GM21723 (cell line): ENCODE measurements around the gene GNB5.
"Not testable (repeated sequence)": the region's sequence is repeated elsewhere in the genome, so short reads cannot be mapped to it uniquely, and the experiment has no call there.

Experiments
- ATAC-seq: cut with Tn5 transposase; IDR thresholded peaks from one replicate; pipeline ENCODE4 v1.9.1; 2021; ENCODE audit warnings: mild to moderate bottlenecking, moderate library complexity; ENCODE audit not compliant: unreplicated experiment

The GNB5 gene

DNA sequence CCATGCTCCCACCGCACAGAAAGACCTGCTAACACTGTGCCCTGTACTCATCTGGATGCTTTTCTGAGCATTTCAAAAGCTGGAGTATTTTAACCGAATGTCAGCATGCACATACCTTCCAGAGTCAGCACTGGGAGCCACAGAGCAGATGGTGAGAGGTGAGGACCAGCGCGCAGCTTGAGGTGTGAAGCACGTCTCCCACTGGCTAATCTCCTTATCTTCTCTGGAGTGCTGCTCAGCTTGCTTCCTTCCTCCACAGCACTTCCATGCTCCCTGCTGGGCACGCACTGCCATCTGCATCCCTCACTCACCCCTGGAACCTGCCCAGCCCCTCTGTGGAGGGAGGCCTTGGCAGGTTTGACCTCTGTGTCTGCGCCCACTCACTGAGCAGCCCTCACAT, at the start of gene GNB5:
TSS of gene GNB5 (minus strand) at position 186 of the 400 bp plus-strand sequence. CDS start 6,716 bp downstream, outside the sequence.
- ATAC-seq = no peak

DNA sequence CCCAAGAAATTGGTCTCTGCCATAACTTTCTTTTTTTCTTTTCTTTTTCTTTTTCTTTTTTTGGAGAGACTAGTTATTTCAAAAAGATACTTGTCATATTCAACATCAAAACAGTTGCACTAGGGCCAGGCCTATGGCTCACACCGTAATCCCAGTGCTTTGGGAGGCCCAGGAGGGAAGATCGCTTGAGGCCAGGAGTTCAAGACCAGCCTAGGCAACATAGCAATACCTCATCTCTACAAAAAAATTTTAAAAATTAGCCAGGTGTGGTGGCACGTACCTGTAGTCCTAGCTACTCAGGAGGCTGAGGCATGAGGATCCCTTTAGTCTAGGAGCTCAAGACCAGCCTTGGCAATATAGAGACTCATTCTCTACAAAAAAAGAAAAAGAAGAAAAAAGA, 49.0 kb upstream of the GNB5 start:
- no peak for ATAC-seq

DNA sequence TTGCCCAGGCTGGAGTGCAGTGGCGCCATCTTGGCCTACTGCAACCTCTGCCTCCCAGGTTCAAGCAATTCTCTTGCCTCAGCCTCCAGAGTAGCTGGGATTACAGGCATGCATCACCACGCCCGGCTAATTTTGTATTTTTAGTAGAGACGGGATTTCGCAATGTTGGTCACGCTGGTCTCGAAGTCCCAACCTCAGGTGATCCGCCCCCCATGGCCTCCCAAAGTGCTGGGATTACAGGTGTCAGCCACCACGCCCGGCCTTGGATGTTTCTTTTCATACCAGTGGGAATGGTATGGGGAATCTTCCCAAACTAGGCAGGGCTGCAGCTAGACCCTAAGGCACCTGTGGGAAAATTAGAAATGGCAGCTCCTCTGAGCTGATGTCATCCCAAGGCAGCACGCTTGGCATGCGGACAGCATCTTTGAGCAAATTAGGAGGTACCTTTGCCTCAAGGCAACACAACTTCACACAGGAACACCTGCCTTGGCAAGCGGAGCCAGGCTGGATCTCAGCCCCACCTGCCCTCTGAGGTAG, 47.9 kb upstream of the GNB5 start:
- ATAC-seq = not testable (repeated sequence)

DNA sequence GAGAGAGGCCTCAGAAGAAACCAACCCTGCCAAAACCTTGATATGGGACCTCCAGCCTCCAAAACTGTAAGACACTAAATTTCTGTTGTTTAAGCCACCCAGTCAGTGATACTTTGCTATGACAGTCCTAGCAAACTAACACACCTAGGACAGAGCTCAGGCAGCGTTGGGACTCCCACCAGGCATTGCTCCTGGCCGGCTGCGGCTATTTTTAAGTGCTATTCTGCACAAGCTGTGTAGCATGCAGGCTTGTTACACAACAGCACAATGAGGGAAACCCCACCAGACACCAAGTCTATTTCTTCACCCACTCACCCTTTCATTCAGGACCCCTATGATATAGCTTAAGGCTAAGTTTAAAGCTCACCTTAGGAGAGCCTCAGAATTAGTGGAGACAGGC, 47.0 kb upstream of the GNB5 start:
- no peak for ATAC-seq

DNA sequence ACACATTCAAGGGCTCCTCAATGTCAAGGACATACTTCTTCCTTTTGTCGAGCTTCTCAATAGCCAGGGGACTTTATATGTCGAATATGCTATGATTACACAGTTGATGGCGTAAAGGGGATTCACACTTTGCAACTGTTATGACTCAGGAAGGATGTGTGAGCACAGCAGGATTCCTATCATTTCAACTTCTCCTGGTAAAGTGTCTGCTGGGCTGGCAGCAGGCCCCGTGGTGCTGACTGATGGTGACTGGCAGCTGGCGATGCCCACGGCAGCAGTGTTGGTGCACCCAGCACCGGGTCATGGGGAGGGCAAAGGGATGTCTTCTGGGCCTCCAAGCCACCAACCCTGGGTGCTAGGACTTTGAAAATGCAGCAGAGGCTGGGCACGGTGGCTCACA, 44.8 kb upstream of the GNB5 start:
- no peak for ATAC-seq

DNA sequence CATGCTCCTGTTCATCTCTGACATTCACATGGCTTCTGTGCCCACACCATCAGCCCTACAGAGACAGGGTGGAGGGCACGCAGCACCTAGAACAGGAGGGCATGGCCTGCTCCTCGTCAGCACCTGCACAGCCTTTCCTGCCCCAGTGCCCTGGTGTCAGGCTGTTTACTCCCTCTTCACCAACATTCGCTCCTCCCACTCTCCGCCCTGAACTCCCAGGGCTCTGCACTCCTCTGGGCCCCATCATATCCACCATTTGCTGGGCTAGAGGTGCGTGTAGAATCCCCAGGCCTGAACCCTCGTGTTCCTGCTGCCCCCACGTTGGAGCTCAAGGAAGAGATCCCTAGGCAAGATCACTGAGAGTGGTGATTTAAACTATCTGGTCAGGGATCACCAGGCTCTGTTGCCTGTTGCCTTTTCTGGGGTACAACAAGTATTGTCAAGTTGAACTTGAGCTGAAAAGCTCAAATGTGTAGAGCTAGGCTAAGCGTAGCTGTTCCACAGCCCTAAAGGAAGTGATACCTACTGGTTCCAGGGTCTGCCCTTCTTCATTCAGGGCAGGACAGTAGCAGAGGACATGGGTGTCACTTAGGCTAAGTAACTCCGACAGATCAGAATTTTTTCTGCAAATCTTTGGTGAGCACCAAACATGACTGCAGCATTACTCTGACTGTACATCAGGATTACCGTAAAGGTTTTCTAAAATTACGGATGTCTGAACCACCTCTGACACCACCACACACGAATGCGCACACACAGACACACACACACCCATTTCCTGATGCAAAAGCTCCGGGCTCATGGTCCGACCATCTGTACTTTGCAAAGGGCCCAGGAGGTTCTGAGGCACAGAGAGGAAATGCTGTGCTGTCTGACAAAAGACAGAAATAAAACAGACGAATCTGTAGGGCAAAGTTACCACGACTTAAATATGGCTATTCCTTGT, 43.7 kb upstream of the GNB5 start:
- ATAC-seq = peak; percentile 38

DNA sequence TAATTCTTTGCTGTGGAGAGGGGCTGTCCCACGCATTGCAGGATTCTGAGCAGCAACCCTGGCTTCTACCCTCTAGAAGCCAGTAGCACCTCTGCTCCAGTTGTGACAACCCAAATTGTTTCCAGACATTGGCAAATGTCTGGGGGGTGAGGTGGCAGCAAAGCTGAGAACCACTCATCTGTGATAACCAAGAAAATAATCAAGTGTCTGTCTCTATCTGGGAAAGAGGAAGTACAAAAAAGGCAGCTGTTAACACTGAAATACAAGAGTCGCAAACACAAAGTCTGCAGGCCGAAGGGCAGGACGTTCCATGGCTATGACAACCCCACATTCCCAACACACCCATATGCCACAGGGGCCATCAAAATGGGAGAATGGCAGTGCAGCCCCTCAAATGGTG, 42.2 kb upstream of the GNB5 start:
- ATAC-seq = peak; percentile 45

DNA sequence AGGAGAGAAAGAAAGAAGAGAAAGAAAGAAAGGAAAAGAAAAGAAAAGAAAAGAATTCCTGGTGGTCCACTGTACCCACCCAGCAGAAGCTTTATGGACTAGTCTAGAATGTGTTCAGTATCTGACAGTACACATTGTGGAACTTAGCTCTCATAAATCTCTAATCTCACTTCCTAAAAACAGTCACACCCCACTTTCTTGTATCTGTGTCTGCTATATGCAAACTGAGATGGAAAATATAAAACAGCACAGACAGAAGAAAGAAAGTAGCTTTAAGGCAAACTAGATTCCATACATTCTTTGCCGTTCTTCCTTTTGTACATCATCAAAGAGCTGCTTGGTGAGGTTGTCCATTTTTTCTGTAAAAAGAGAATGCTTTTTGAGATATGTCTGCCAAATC, 41.1 kb upstream of the GNB5 start:
- peak; percentile 74 for ATAC-seq

DNA sequence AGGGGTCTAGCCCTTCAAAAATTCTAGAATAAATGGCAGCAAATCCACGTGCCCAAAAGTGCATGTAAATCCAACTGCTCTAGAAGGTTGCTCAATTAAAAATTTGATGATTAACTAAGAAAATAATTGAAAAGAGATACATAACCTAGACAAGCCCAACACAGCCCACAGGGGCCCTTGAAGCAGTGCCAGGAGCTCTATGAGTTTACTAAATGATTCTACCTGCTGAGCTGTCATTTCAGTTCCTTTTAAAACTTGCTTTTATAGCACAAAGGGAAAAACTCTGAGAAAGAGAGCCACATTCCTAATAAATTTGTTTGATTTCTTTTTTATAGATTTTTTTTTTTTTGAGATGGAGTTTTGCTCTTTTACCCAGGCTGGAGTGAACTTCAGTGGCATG, 38.9 kb upstream of the GNB5 start:
- no peak for ATAC-seq

DNA sequence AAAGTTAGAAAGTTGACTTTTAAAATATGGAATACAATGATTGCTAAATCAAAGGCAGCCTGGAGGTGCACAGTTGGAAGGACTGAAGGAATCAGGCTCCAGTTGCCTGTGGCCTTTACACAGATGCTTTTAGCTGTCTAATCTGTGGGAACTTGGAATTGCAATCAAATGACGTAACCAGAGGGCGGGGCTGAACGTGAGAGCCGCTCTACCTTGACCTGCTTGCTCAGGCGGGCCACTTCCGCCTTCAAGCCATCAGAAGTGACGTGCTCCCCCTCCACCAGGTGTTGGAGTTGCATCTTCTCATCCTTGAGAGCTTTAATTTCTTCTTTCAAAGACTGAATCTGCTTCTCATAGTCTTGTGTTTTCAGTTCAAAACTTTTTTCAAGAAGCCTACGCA, 37.7 kb upstream of the GNB5 start:
- ATAC-seq = no peak

DNA sequence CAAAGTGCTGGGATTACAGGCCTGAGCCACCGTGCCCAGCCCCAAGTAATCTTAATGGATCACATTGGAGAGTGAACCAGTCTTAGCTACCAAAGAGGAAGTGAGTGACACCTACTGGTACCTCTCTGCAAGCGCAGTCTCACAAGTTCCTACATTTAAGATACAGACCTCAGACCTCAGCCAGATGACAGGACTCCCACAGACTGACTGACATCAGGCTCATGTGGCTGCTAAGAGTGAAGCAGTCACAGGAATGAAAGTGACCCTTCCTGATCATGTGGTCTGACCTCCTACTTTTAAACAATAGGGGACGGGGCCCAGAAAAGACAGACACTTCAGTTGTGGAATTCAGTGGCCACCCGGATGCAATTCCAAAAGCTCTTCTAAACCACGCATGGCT, 36.3 kb upstream of the GNB5 start:
- peak; percentile 73 for ATAC-seq

DNA sequence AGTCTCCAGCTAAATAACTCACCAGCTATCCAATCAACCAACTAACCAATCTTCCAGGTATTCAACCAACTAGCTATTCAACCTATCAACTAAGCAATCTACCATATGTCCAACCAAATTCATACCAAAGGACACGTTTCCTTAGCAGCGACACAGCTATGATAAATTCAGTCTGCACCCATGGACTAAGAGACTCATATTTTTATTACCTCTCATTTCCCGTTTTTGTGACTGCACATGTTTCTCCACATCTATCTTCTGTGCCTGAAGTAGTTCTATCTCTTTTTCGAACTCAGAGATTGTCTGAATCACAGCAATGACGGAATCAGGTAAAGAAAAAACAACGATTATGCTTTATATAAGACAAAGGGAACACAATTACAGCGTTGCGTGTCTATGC, 34.0 kb upstream of the GNB5 start:
- no peak for ATAC-seq

DNA sequence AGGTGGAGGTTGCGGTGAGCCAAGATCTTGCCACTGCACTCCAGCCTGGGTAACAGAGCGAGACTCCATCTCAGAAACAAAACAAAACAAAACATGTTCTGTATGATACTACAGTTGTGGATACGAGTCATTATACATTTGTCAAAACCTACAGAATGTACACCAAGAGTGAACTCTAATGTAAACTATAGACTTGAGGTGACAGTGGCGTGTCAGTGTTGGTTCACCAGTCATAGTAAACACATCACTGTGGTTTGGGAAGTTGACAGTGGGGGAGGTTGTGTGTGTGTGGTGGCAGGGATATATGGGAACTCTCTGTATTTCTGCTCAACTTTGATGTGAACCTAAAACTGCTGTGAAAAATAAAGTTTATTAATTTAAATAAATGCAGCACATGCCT, 33.0 kb upstream of the GNB5 start:
- no peak for ATAC-seq

DNA sequence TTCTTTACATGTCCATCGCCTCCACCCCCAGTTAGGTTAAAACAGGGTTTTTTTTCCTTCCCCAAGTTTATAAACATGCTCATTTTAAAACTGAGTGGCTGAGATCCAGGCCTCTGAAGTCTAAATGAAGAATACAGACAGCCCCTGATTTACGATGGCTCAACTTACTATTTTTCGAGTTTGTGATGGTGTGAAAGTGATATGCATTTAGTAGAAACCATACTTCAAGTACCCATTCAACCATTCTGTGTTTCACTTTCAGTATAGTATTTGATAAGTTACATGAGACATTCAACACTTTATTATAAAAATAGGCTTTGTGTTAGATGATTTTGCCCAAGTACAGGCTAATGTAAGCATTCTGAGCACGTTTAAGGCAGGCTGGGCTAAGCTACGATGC, 30.5 kb upstream of the GNB5 start:
- ATAC-seq = peak; percentile 59

DNA sequence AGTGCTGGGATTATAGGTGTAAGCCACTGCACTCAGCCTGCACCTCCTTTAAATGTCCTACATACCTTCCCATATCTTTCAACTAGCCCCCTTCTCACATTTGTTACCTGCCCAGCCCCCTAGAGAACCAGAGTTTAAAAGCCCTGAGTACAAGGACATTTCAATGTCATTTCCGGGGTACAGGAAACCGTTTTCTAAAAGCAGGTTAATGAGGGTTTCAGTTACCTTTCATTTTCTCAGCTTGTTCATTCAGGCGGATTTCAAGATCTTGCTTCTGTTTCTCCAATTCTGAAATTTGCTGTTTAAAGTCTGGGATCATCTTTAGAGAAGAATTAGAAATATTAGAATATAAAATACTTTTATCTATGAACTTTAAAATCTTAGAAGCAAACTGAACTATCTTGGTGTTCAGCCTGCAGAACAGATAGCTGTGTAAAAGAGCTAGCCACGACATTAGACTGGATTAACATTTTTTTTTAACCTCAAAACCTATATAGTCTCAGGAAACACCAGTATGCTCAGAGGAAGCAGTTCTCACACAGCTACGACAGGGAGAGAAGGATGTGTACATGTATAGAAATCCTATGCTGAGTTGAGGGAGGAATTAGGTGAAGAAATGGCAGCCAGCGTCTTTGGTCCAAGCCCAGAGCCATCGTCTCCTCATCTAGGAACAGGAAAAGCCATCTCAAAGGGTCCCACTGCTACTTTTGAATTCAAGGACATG, 29.9 kb upstream of the GNB5 start:
- ATAC-seq = peak; percentile 35

DNA sequence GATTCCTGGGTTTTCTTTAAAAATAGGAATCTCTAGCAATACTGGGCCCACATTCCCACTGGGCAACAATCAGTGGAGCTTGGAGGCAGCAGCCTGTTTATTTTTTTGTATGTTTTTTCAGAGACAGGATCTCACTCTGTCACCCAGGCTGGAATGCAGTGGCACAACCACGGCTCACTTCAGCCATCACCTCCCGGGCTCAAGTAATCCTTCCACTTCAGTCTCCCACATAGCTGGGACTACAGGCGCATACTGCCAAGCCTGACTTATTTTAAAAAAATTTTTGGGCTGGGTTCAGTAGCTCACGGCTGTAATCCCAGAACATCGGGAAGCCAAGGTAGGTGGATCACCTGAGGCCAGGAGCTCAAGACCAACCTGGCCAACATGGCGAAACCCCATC, 29.1 kb upstream of the GNB5 start:
- ATAC-seq = no peak

DNA sequence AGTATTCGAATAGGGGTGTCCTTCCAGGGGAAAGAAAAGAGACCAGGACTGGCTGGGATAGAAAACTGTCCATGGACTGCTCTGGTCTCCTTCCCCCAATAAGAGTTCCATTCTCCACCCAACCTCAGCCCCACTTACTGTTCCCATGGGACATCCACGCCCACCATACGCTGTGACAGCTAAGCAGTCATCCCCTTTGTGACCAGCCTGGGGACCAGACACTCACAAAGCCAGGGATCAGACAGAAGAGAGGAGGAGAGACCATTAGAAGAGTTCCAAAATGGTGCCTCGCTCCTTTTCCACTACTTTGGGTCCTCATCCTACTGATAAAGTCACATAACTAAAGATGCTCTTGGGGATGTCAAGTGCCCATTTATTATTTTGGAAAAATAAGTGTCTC, 27.6 kb upstream of the GNB5 start:
- no peak for ATAC-seq

DNA sequence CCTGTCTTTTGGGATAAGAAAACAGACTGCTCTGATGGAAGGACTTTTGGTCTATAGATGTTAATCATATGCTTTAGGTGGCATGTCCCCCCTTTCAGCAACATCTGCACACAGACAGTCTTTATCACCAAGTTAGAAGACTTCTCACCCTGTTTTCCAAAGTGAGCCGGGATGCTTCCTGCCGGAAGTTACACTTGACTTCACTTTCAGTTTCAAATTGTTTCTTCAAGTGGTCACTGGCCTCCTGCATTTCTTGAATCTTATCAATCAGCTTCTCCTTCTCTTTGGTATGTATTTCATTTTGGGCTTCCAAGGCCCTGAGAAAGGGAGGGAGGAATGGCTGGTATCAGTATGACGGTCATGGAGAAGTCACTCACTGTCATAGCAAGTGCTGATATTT, 27.2 kb upstream of the GNB5 start:
- no peak for ATAC-seq

DNA sequence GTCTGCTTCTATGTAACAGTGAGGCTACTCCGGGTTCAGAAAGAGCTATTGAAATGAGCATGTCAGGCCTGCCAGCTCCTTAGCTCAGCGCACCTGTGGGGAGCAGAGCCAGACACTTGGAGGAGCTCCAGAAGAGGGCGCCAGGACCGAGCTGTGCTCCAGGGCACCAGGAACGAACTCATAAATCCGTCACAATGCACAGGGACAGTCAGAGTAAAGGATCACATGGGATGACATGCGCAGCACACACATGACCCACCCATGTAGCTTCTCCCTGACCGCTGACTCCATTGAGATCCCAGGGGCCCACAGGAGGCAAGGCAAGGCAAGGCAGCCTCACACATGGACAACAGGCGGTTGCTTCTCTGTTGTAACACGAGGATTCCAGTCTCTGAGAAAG, 26.0 kb upstream of the GNB5 start:
- no peak for ATAC-seq

DNA sequence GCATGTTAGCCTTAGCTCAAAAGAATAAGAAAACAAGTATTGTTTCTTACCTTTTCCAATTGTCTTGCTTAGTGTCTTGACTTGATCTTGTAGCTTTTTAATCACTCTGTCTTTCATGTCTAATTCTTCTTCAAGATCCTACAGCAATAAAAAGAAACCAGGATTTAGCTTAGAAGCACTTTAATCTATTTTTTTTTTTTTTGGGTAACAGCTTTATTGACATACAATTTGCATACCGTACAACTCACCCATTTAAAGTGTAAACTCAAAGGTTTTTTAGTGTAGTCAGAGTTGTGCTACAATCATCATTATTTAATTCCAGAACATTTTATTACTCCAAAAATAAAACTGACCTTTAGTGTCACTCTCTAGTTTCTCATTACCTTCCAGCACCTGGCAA, 23.4 kb upstream of the GNB5 start:
- ATAC-seq = no peak

DNA sequence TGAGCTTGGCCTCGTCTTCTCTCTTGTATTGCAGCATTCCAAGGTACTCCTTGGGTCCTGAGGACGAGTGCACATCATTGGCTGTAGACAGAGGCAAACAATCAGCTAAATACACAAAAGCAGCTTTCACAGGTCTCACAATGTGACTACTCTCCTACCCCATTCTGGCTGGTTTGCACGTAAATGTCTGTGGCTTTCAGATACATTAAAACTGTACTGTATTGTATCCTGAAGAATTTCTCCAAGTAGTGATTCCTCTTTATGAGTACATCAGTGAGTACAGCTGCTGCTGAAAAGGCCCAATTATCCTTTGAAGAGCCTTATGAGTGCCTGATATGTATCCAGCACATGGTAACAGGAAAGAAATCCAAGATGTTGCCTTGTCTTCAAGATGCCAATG, 22.0 kb upstream of the GNB5 start:
- ATAC-seq = no peak
